ENCODE measurements around the gene IDI2. TPM values are rescaled to one million over a fixed set of nuclear protein-coding genes. Genes with fewer than 3 reads are reported as not detected.
A peak's percentile ranks its signal among the peaks of the same experiment; 100 is the strongest.

The IDI2 gene
- total RNA-seq, 1 experiment from 2014 or later: not detected

- Mint-ChIP-seq H3K27ac (peak overlapping the region; percentile 81), H3K4me3 (peak overlapping the region; percentile 50), H3K4me1 (peaks cover 19% of the 10 kb centered on the region), H3K9me3 (no peaks in the 10 kb centered on the region), H3K36me3 (peaks cover 54% of the 10 kb centered on the region), H3K27me3 (ENCODE audit: low read depth) (no peaks in the 10 kb centered on the region)
- ChIA-PET POLR2A (interaction anchor here (0.6 to 1.0 kb wide), 2 partner anchors 9 to 234 kb away, joined by 3 to 5 read pairs; no protein-coding TSS in a partner anchor), CTCF (no interaction called here)
- ATAC-seq (no peak), DNase-seq (ENCODE audit: low spot score) (no peak)
- TF ChIP-seq ZNF416 (CRISPR knock-in tag; IDR thresholded peaks at IDR 0.05) (no peak), TCF7 (CRISPR knock-in tag; IDR thresholded peaks at IDR 0.05; ENCODE audit: low read depth) (no peak), SP1 (CRISPR knock-in tag; conservative IDR thresholded peaks at IDR 0.05) (no peak), ZNF671 (CRISPR knock-in tag; IDR thresholded peaks at IDR 0.05) (no peak), SMAD3 (CRISPR knock-in tag; IDR thresholded peaks at IDR 0.05; ENCODE audit: borderline replicate concordance) (no peak), ERG (CRISPR knock-in tag; IDR thresholded peaks at IDR 0.05) (no peak), USF1 (CRISPR knock-in tag; IDR thresholded peaks at IDR 0.05) (no peak), MYBL2 (CRISPR knock-in tag; IDR thresholded peaks at IDR 0.05) (no peak), HMGXB4 (CRISPR knock-in tag; IDR thresholded peaks at IDR 0.05) (no peak), ETV6 (CRISPR knock-in tag; IDR thresholded peaks at IDR 0.05) (no peak), NR2C2 (CRISPR knock-in tag; IDR thresholded peaks at IDR 0.05) (no peak), PREB (CRISPR knock-in tag; IDR thresholded peaks at IDR 0.05; ENCODE audit: borderline replicate concordance) (no peak), PRRX2 (CRISPR knock-in tag; IDR thresholded peaks at IDR 0.05) (no peak)
- TF ChIP-seq, protein P1, sequence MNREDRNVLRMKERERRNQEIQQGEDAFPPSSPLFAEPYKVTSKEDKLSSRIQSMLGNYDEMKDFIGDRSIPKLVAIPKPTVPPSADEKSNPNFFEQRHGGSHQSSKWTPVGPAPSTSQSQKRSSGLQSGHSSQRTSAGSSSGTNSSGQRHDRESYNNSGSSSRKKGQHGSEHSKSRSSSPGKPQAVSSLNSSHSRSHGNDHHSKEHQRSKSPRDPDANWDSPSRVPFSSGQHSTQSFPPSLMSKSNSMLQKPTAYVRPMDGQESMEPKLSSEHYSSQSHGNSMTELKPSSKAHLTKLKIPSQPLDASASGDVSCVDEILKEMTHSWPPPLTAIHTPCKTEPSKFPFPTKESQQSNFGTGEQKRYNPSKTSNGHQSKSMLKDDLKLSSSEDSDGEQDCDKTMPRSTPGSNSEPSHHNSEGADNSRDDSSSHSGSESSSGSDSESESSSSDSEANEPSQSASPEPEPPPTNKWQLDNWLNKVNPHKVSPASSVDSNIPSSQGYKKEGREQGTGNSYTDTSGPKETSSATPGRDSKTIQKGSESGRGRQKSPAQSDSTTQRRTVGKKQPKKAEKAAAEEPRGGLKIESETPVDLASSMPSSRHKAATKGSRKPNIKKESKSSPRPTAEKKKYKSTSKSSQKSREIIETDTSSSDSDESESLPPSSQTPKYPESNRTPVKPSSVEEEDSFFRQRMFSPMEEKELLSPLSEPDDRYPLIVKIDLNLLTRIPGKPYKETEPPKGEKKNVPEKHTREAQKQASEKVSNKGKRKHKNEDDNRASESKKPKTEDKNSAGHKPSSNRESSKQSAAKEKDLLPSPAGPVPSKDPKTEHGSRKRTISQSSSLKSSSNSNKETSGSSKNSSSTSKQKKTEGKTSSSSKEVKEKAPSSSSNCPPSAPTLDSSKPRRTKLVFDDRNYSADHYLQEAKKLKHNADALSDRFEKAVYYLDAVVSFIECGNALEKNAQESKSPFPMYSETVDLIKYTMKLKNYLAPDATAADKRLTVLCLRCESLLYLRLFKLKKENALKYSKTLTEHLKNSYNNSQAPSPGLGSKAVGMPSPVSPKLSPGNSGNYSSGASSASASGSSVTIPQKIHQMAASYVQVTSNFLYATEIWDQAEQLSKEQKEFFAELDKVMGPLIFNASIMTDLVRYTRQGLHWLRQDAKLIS (CRISPR knock-in tag; IDR thresholded peaks at IDR 0.05; ENCODE audit: borderline replicate concordance): no peak
These were observed 19.3 kb upstream of the IDI2 start for GRCh38 chr10:1044964-1045363.

DNA sequence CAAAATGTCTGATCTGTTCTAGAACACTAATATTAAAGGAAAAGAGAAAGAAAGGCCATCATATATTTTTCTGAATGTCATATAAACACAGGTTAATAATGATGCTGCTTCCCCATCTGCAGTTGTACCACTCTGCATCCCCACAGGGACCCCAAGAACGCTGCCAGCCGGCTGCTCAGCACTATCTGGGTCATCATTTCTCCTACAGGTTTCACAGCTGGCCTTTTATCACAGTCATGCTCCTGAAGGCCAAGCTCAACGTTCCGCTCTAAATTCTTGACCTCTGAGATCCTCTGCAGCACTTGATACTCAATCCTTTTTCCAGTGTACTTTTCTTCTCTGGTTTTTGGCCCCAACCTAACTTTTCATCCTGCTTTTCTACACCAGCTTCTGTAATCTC lies 18.5 kb upstream of the IDI2 start:
- DNase-seq (ENCODE audit: low spot score) (no peak), ATAC-seq (no peak)
- no peaks in the 10 kb centered on the region for H3K9me3 Mint-ChIP-seq
- ChIA-PET CTCF (interaction anchor here (1.8 kb wide), 1 partner anchor 66 kb away, joined by 5 read pairs; no protein-coding TSS in a partner anchor), POLR2A (no interaction called here)
- no peak overlapping the region for H3K4me3 Mint-ChIP-seq
- peaks cover 54% of the 10 kb centered on the region for H3K36me3 Mint-ChIP-seq
- peak overlapping the region; percentile 73 for H3K27ac Mint-ChIP-seq
- H3K4me1 Mint-ChIP-seq: peaks cover 19% of the 10 kb centered on the region
- H3K27me3 Mint-ChIP-seq (ENCODE audit: low read depth): no peaks in the 10 kb centered on the region
- TF ChIP-seq, protein P2, sequence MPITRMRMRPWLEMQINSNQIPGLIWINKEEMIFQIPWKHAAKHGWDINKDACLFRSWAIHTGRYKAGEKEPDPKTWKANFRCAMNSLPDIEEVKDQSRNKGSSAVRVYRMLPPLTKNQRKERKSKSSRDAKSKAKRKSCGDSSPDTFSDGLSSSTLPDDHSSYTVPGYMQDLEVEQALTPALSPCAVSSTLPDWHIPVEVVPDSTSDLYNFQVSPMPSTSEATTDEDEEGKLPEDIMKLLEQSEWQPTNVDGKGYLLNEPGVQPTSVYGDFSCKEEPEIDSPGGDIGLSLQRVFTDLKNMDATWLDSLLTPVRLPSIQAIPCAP (CRISPR knock-in tag; IDR thresholded peaks at IDR 0.05): no peak
- TF ChIP-seq ZNF396 (CRISPR knock-in tag; IDR thresholded peaks at IDR 0.05; ENCODE audit: borderline replicate concordance): no peak
- TF ChIP-seq MXD4 (CRISPR knock-in tag; IDR thresholded peaks at IDR 0.05; ENCODE audit: borderline replicate concordance): no peak
- no peak for TF ChIP-seq FOXJ3 (CRISPR knock-in tag; IDR thresholded peaks at IDR 0.05; ENCODE audit: borderline replicate concordance)
- TF ChIP-seq EMX1 (CRISPR knock-in tag; IDR thresholded peaks at IDR 0.05): no peak
- TF ChIP-seq, protein P3, sequence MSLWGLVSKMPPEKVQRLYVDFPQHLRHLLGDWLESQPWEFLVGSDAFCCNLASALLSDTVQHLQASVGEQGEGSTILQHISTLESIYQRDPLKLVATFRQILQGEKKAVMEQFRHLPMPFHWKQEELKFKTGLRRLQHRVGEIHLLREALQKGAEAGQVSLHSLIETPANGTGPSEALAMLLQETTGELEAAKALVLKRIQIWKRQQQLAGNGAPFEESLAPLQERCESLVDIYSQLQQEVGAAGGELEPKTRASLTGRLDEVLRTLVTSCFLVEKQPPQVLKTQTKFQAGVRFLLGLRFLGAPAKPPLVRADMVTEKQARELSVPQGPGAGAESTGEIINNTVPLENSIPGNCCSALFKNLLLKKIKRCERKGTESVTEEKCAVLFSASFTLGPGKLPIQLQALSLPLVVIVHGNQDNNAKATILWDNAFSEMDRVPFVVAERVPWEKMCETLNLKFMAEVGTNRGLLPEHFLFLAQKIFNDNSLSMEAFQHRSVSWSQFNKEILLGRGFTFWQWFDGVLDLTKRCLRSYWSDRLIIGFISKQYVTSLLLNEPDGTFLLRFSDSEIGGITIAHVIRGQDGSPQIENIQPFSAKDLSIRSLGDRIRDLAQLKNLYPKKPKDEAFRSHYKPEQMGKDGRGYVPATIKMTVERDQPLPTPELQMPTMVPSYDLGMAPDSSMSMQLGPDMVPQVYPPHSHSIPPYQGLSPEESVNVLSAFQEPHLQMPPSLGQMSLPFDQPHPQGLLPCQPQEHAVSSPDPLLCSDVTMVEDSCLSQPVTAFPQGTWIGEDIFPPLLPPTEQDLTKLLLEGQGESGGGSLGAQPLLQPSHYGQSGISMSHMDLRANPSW (CRISPR knock-in tag; conservative IDR thresholded peaks at IDR 0.05; ENCODE audit: low read depth): no peak
- TF ChIP-seq ZNF281 (CRISPR knock-in tag; IDR thresholded peaks at IDR 0.05): no peak
